Activated T-helper 1 cell treated with anti-CD3 and anti-CD28 coated beads, Interleukin-2, amount 50 U/mL, for 16 hours (primary cell): ENCODE measurements around the gene CD207.

Source experiments
- DNase-seq, 2 donors: peaks; one replicate each; pipeline ENCODE4 v3.0.0-alpha.2; 2020; ENCODE audit warnings: low read depth in 1 of 2, low spot score in 1 of 2

The CD207 gene

DNA sequence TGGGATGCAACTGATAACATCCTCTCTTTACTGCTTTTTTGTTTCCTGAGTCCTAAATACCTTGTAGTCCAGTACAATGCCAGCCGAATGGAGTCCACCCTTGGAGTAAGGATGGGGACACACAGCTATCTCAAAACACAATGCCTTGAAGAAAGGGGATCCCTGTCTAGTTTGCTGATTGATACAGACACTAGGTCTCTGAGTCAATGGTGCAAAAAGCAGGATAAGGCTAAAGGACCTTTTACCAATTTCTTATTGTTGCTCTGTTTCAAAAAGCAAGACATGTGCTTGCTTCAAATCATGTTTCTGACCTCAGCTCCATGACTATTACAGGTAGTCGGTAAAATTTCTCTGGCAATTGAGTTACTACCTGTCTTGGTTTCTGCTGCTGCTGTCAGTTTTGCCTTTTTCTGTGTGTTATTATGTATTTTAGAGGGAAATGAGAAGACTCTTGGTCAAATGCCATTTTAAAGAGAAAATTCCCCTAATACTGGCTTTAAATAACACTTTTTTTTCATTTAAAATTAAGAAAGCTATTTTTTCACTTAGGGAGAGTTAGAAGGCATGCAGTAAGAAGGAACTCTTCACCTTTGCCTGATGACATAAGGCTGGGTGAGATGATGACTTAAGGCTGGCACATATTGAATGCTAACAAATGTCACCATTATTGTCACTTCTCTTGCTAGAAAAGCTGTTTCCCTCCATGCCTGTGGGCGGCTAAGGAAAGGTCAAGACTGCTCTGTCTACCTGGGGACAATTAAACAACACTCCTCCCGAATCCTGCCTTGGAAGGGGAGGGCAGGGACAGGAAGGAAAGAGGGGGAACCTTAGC, 40.2 kb downstream of the CD207 start:
- no peak for DNase-seq

DNA sequence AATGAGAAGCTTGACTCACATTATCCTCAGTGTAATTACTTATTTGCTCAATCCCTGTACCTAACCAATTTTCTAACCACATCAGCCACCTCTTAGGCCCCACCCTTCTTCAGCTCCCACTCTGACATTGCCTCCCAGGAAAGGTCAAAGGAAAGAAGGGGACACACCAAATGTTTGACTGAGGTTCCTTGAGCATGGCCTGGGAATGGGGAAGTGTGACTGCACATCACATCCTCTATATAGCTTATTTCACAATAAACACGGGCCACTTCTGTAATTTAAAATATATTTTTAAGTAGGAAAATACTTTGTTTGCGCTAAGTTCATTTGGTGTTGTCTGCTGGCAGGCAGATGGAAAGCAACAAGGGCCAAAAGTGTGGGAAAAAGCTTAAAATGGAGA, 42.2 kb downstream of the CD207 start:
- no peak for DNase-seq

DNA sequence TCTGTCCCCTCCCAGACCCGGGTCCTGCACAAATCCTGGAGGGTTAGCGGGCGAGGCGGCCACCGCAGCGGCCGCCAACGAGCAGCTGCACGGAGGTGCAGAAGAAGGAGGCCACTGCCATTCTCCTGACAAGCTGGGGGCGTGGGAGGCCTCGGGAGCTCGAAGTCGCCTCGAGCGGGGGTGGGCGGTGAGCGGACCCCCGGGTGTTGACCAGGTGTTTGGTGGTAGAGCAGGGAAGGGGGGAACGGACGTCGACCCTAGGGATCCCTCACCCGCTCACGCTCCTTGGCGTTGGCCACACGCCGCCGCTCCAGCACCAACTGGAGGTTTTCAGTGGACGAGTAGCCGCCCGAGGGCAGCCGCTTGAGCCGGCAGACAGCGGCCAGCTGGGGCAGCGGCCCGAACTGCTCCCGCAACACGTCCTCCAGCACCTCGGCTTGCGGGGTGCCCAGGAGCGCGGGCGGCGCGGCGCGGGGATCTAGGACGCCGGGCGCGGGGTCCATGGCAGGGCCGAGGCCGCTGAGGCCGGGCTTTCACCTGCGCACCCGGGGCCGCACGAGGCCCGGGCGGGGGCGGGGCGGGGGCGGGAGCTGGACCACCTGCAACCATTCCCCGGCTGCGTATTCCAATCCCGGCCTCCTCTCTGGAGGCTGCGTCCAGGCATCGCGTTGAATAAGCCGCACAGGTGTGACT, 45.3 kb downstream of the CD207 start, which contains the start of gene FIGLA:
TSS of gene FIGLA (minus strand) at position 508 of the 693 bp plus-strand sequence. CDS start at position 503, 5 bp downstream.
- no peak for DNase-seq

DNA sequence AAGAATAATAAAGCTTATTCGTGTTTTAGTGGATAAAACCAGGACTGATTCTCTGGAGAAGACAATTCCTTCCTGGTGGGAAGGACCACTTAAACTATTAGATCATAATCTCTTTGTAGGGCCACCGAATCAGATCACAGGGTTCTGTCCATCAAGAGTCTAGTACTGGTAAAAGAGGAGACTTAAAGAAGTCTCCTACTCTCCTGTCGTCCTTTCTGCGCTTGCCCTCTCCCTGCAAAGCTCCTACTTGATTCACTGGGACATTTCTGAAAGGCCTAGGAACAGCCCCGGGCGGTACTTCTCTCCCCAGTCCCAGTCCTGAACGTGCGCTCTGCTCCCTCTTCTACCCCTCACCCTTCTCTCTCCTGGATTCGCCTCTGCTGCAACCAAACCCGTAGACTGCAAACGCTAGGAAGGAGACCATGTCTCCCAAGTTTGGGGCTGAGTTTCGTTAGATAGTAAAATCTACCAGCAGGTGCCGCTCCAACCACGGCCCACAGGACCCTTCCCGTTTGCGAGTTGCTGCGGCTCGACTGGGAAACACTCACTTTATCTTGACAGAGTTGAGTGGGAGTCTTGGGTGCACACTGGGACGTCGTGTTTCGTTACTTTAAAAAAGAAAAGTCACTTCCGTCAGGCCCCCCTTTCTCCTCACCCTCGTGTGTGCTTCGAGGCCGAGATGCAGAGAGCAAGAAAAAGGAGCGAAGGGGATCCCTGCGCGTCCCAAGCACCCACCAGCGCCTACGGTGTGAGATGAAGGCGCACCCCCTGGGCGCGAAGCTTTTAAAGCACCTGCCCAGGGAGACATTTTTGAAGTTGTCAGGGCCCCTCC, 46.1 kb downstream of the CD207 start:
- peak in 1 of 2 donors; percentile 27 for DNase-seq

- DNase-seq, result no peak
Measured at GRCh38 chr2:70785137-70785911, 50.3 kb downstream of the CD207 start.

DNA sequence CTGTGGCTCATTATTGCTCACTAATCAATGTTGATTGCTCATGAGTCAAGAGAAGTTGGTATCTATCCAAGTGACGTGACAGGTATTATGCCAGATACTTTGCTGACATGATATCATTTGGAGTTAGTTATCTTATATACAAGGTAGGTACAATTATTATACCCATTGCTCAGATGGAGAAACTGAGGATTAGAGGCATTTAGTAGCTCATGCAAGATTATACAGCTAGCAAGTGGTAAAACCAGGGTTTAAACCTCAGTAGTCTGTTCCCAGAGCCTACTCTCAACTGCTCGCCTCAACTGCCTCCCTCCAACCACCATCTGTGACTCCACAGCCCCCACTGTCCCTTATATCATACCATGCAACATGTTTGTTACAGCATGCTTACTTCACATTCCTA, 51.3 kb downstream of the CD207 start:
- DNase-seq, result no peak
